Adipose tissue (tissue), 3 donors: Measurements from ENCODE around the gene SLC22A23. TPM values are rescaled to one million over a fixed set of nuclear protein-coding genes. Genes with fewer than 3 reads are reported as not detected.

Source experiments
- H3K27ac ChIP-seq: one replicate; pipeline ENCODE4 v1.5.1; 2013; ENCODE audit warnings: low read depth, low read length
- WGBS, 3 donors: extraction: QIAGEN DNeasy Blood & Tissue Kit; methylation state at CpG; one replicate each; pipeline ENCODE4 v1.1.7; 2013; 5-methylcytosine and 5-hydroxymethylcytosine counted together
- polyA plus RNA-seq, 3 donors: library from polyadenylated mRNA; stranded (reverse); fragments of 200-250 nt; gene quantifications; one replicate each; pipeline ENCODE4 v1.2.3, GENCODE V29; 2013
- donor health status: healthy with polysubstance abuse.
- donor health status: Bipolar disorder and iron deficiency.
- donor health status: healthy.

The SLC22A23 gene
- polyA plus RNA-seq, 3 donors: 4.9 to 11.3 (median 7.2) TPM

- no peak overlapping the region for H3K27ac ChIP-seq
- WGBS, 3 donors: 63 to 97% (median 93%) methylated on average over 5 of the region's 5 CpGs
Observed at GRCh38 chr6:3353939-3354338, 102.9 kb downstream of the SLC22A23 start.

GRCh38 chr6:3353213-3353903 is 103.5 kb downstream of the SLC22A23 start:
- H3K27ac ChIP-seq: no peak overlapping the region

GRCh38 chr6:3352678-3353077 is 104.2 kb downstream of the SLC22A23 start:
- 36 to 89% (median 85%) methylated on average over 9 of the region's 9 CpGs for WGBS, 3 donors
- no peak overlapping the region for H3K27ac ChIP-seq

More at GRCh38 chr6:3353213-3353903, 103.5 kb downstream of the SLC22A23 start:
- WGBS, 3 donors: 51 to 82% (median 71%) methylated on average over 9 of the region's 9 CpGs

- no peak overlapping the region for H3K27ac ChIP-seq
- 72 to 93% (median 92%) methylated on average over 9 of the region's 9 CpGs for WGBS, 3 donors
Observed at GRCh38 chr6:3351829-3352524, 104.9 kb downstream of the SLC22A23 start.

- WGBS, 3 donors: 50 to 70% (median 65%) methylated on average over 15 of the region's 15 CpGs
- no peak overlapping the region for H3K27ac ChIP-seq
Observed at GRCh38 chr6:3351105-3351676, 105.7 kb downstream of the SLC22A23 start.

- WGBS, 3 donors: 67 to 78% (median 77%) methylated on average over 8 of the region's 8 CpGs
- no peak overlapping the region for H3K27ac ChIP-seq
Observed at GRCh38 chr6:3350252-3350796, 106.5 kb downstream of the SLC22A23 start.

- 77 to 83% (median 82%) methylated on average over 8 of the region's 8 CpGs for WGBS, 3 donors
- H3K27ac ChIP-seq: no peak overlapping the region
Observed at GRCh38 chr6:3349388-3350251, 107.2 kb downstream of the SLC22A23 start.

- WGBS, 3 donors: 74 to 86% (median 83%) methylated on average over 7 of the region's 7 CpGs
- H3K27ac ChIP-seq: no peak overlapping the region
Observed at GRCh38 chr6:3348821-3349220, 108.0 kb downstream of the SLC22A23 start.

- 96 to 98% (median 97%) methylated on average over 7 of the region's 7 CpGs for WGBS, 3 donors
- H3K27ac ChIP-seq: no peak overlapping the region
Observed at GRCh38 chr6:3347826-3348225, 109.0 kb downstream of the SLC22A23 start.

GRCh38 chr6:3347247-3347646 is 109.6 kb downstream of the SLC22A23 start:
- WGBS, 3 donors: 93 to 98% (median 97%) methylated on average over 7 of the region's 7 CpGs
- no peak overlapping the region for H3K27ac ChIP-seq

GRCh38 chr6:3346476-3346875 is 110.4 kb downstream of the SLC22A23 start:
- whole genome bisulfite sequencing, 3 donors: 74 to 100% (median 95%) methylated on average over 2 of the region's 2 CpGs
- H3K27ac ChIP-seq: no peak overlapping the region

- WGBS, 3 donors: 39 to 79% (median 78%) methylated on average over 8 of the region's 8 CpGs
- H3K27ac ChIP-seq: no peak overlapping the region
Observed at GRCh38 chr6:3345836-3346235, 111.0 kb downstream of the SLC22A23 start.

- H3K27ac ChIP-seq: no peak overlapping the region
- 77 to 89% (median 87%) methylated on average over 14 of the region's 14 CpGs for WGBS, 3 donors
Observed at GRCh38 chr6:3343089-3343883, 113.6 kb downstream of the SLC22A23 start.

- 52 to 85% (median 70%) methylated on average over 6 of the region's 6 CpGs for WGBS, 3 donors
- no peak overlapping the region for H3K27ac ChIP-seq
Observed at GRCh38 chr6:3341467-3341866, 115.4 kb downstream of the SLC22A23 start.

GRCh38 chr6:3340894-3341293 is 116.0 kb downstream of the SLC22A23 start:
- WGBS, 3 donors: 48 to 79% (median 75%) methylated on average over 4 of the region's 4 CpGs
- H3K27ac ChIP-seq: peak overlapping the region; percentile 51

- 62 to 78% (median 68%) methylated on average over 12 of the region's 12 CpGs for WGBS, 3 donors
- H3K27ac ChIP-seq: no peak overlapping the region
Observed at GRCh38 chr6:3340358-3340802, 116.5 kb downstream of the SLC22A23 start.

- H3K27ac ChIP-seq: no peak overlapping the region
- WGBS, 3 donors: 80 to 86% (median 85%) methylated on average over 5 of the region's 5 CpGs
Observed at GRCh38 chr6:3339811-3340210, 117.0 kb downstream of the SLC22A23 start.
